Fibroblast of villous mesenchyme (primary cell): ENCODE data around the gene MYO3B. TPM values are rescaled to one million over a fixed set of nuclear protein-coding genes. Genes with fewer than 3 reads are reported as not detected.

ENCODE experiments used
- DNase-seq: peaks from one replicate; pipeline ENCODE4 v3.0.0-alpha.2; 2010; ENCODE audit warnings: low read depth
- H3K4me3 ChIP-seq: 2 replicates; pipeline ENCODE4 v1.5.1; 2011; ENCODE audit warnings: low read depth, mild to moderate bottlenecking, low read length
- CTCF ChIP-seq: IDR thresholded peaks from 2 replicates; pipeline ENCODE4 v1.5.1; 2012; ENCODE audit warnings: low read depth, mild to moderate bottlenecking, low read length; ENCODE audit not compliant: insufficient read depth
- total RNA-seq: library from RNA; depleted of rRNA; stranded (reverse); fragments of >200 nt; gene quantifications from 2 replicates; pipeline ENCODE4 v1.2.3, GENCODE V29; 2012

MYO3B gene
- total RNA-seq, 1 donor: under 0.01 TPM

GRCh38 chr2:170504810-170505145 lies 326.8 kb downstream of the MYO3B start:
- DNase-seq: no peak
- TF ChIP-seq CTCF: no peak
- no peak overlapping the region for H3K4me3 ChIP-seq

GRCh38 chr2:170505631-170506275 lies 327.8 kb downstream of the MYO3B start:
- no peak overlapping the region for H3K4me3 ChIP-seq
- peak; percentile 54 for DNase-seq
- TF ChIP-seq CTCF: no peak

- no peak overlapping the region for H3K4me3 ChIP-seq
- no peak for TF ChIP-seq CTCF
- no peak for DNase-seq
These were observed 331.7 kb downstream of the MYO3B start for GRCh38 chr2:170509452-170510193.

GRCh38 chr2:170512266-170512665 lies 334.3 kb downstream of the MYO3B start:
- TF ChIP-seq CTCF: no peak
- DNase-seq: no peak

GRCh38 chr2:170514140-170514539 lies 336.2 kb downstream of the MYO3B start:
- no peak overlapping the region for H3K4me3 ChIP-seq
- no peak for DNase-seq
- TF ChIP-seq CTCF: no peak

More at GRCh38 chr2:170512266-170512665, 334.3 kb downstream of the MYO3B start:
- no peak overlapping the region for H3K4me3 ChIP-seq

GRCh38 chr2:170517538-170517937 lies 339.6 kb downstream of the MYO3B start:
- no peak for TF ChIP-seq CTCF
- H3K4me3 ChIP-seq: no peak overlapping the region
- no peak for DNase-seq
